Keratinocyte (primary cell): ENCODE data around the gene ABHD13. TPM values are rescaled to one million over a fixed set of nuclear protein-coding genes. Genes with fewer than 3 reads are reported as not detected.

Experiments used
- DNase-seq: peaks from one replicate; pipeline ENCODE4 v3.0.0-alpha.2; 2011; ENCODE audit warnings: low read depth, missing footprints, low spot score
- FAIRE-seq: peaks from 2 replicates; lab custom pipeline; 2011; peaks lifted over from hg19 to GRCh38; lab: Jason Lieb, UNC
- H2AFZ ChIP-seq: 2 replicates; pipeline ENCODE4 v1.6.0; 2012; ENCODE audit warnings: low read length, control low read depth, inconsistent platforms; ENCODE audit not compliant: control insufficient read depth
- H3K27ac ChIP-seq: 2 replicates; pipeline ENCODE4 v1.5.1; 2011; ENCODE audit warnings: low read length; ENCODE audit not compliant: control insufficient read depth, insufficient read depth
- H3K27me3 ChIP-seq: 3 replicates; pipeline ENCODE4 v1.6.0; 2011; ENCODE audit warnings: low read length; ENCODE audit not compliant: control insufficient read depth, insufficient read depth; ENCODE audit errors: extremely low read depth
- H3K36me3 ChIP-seq, 2 experiments: 2 replicates in 1 of 2; 3 replicates in 1 of 2; pipeline ENCODE4 v1.5.1; 2011; ENCODE audit warnings: low read length in 2 of 2, mild to moderate bottlenecking in 1 of 2; ENCODE audit not compliant: control insufficient read depth in 2 of 2, insufficient read depth in 2 of 2; ENCODE audit errors: extremely low read depth in 1 of 2
- H3K4me1 ChIP-seq: 3 replicates; pipeline ENCODE4 v1.5.1; 2011; ENCODE audit warnings: low read length; ENCODE audit not compliant: control insufficient read depth, insufficient read depth; ENCODE audit errors: extremely low read depth
- H3K4me2 ChIP-seq: 3 replicates; pipeline ENCODE4 v1.6.0; 2011; ENCODE audit warnings: low read depth, low read length; ENCODE audit not compliant: control insufficient read depth, insufficient read depth; ENCODE audit errors: extremely low read depth
- H3K4me3 ChIP-seq, 3 experiments: fragments of 200-600 bp in 1 of 3; sonication (generic) in 1 of 3; 2 replicates in 2 of 3; 3 replicates in 1 of 3; pipeline ENCODE4 v1.5.1; 2011 to 2016; ENCODE audit warnings: low read length in 3 of 3, mild to moderate bottlenecking in 3 of 3, control low read depth in 2 of 3, inconsistent platforms in 1 of 3, low read depth in 1 of 3, mixed read lengths in 1 of 3, mixed run types in 1 of 3, moderate library complexity in 1 of 3; ENCODE audit not compliant: control insufficient read depth in 2 of 3, insufficient read depth in 2 of 3; ENCODE audit errors: extremely low read depth in 1 of 3
- H3K79me2 ChIP-seq: 2 replicates; pipeline ENCODE4 v1.6.0; 2012; ENCODE audit warnings: low read length; ENCODE audit not compliant: control insufficient read depth, insufficient read depth
- H3K9ac ChIP-seq: 3 replicates; pipeline ENCODE4 v1.6.0; 2011; ENCODE audit warnings: low read length; ENCODE audit not compliant: control insufficient read depth, insufficient read depth; ENCODE audit errors: extremely low read depth
- H3K9me1 ChIP-seq: 3 replicates; pipeline ENCODE4 v1.6.0; 2011; ENCODE audit warnings: low read length; ENCODE audit not compliant: control insufficient read depth, insufficient read depth; ENCODE audit errors: extremely low read depth
- H3K9me3 ChIP-seq: 2 replicates; pipeline ENCODE4 v1.5.1; 2012; ENCODE audit warnings: low read depth, low read length; ENCODE audit not compliant: control insufficient read depth
- H4K20me1 ChIP-seq: 3 replicates; pipeline ENCODE4 v1.6.0; 2011; ENCODE audit warnings: low read length; ENCODE audit not compliant: control insufficient read depth, insufficient read depth; ENCODE audit errors: extremely low read depth
- EZH2 ChIP-seq: IDR thresholded peaks from one replicate; pipeline ENCODE4 v1.6.1; 2012; ENCODE audit warnings: inconsistent platforms, mild to moderate bottlenecking, low read length, moderate library complexity
- dilution Hi-C: fragments of 300-500 bp; cut with MboI; formaldehyde crosslinking; loops from one replicate; pipeline ENCODE4 v1.7.0; 2020; ENCODE audit warnings: low sequenced_read_pairs; ENCODE audit not compliant: extremely low pct_ligation_motif_present
- polyA plus RNA-seq, 5 experiments: library from polyadenylated mRNA; depleted of rRNA in 3 of 5; stranded (reverse) in 3 of 5; stranded (forward) in 1 of 5; unstranded in 1 of 5; fragments of >200 nt; gene quantifications; 1 replicate in 1 of 5; 2 replicates in 3 of 5; 3 replicates in 1 of 5; pipeline versions ENCODE4 v1.2.1 to v1.2.3, GENCODE V29; 2011 to 2012; ENCODE audit warnings: missing spikeins in 2 of 5, low read depth in 1 of 5, low replicate concordance in 1 of 5
- TF ChIP-seq, protein P1 (sequence below), 3 experiments: IDR thresholded peaks in 1 of 3; conservative IDR thresholded peaks in 1 of 3; optimal IDR thresholded peaks in 1 of 3; 2 replicates in 2 of 3; 3 replicates in 1 of 3; pipeline versions ENCODE3 to v1.5.1; 2011; ENCODE audit warnings: low read length in 3 of 3, mild to moderate bottlenecking in 3 of 3, moderate library complexity in 2 of 3, control low read depth in 1 of 3, inconsistent platforms in 1 of 3; ENCODE audit not compliant: insufficient read depth in 2 of 3; ENCODE audit errors: extremely low read depth in 1 of 3

Gene ABHD13
- polyA plus RNA-seq, 1 donor (not counting 4 experiments of a cell fraction or from before 2014, with no cell fraction given), result 12.8 TPM

DNA sequence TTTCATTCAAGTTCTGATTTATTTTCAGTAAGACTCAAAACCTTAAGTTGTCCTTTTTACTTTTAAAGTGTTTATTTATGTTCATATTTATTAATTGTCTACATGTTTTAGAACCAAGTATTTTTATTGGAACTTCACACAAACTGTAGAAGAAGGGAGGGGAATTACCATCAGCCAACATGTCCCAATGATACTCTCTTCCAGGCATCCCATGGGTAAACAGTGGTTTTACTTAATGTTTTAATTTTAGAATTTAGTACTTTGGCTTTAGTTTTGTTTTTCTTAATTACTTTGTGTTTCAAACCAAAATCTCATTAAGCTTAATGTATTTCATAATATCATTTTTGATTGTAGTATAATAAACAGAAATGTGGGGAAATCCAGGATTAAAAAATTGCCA is 56.5 kb downstream of the ABHD13 start:
- Histone ChIP-seq H3K79me2 (no peaks in the 10 kb centered on the region), H3K27me3 (no peaks in the 10 kb centered on the region), H3K36me3 (no peaks in the 10 kb centered on the region), H2AFZ (no peak overlapping the region), H3K9me3 (no peaks in the 10 kb centered on the region), H4K20me1 (no peaks in the 10 kb centered on the region), H3K4me3 (no peak overlapping the region), H3K4me1 (peaks cover under 1% of the 10 kb centered on the region), H3K9ac (no peak overlapping the region), H3K4me2 (no peak overlapping the region), H3K9me1 (no peaks in the 10 kb centered on the region), H3K27ac (no peak overlapping the region)
- DNase-seq (no peak), FAIRE-seq (no peak)
- no peak for TF ChIP-seq EZH2
- TF ChIP-seq, protein P1, sequence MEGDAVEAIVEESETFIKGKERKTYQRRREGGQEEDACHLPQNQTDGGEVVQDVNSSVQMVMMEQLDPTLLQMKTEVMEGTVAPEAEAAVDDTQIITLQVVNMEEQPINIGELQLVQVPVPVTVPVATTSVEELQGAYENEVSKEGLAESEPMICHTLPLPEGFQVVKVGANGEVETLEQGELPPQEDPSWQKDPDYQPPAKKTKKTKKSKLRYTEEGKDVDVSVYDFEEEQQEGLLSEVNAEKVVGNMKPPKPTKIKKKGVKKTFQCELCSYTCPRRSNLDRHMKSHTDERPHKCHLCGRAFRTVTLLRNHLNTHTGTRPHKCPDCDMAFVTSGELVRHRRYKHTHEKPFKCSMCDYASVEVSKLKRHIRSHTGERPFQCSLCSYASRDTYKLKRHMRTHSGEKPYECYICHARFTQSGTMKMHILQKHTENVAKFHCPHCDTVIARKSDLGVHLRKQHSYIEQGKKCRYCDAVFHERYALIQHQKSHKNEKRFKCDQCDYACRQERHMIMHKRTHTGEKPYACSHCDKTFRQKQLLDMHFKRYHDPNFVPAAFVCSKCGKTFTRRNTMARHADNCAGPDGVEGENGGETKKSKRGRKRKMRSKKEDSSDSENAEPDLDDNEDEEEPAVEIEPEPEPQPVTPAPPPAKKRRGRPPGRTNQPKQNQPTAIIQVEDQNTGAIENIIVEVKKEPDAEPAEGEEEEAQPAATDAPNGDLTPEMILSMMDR (optimal IDR thresholded peaks at IDR 0.05 in 1 of 3, IDR thresholded peaks at IDR 0.05 in 1 of 3, conservative IDR thresholded peaks at IDR 0.05 in 1 of 3; ENCODE audit: extremely low read depth in 1 of 3, insufficient read depth in 2 of 3, low read length in 3 of 3), result no peak
- dilution Hi-C loops, result no loop called here

DNA sequence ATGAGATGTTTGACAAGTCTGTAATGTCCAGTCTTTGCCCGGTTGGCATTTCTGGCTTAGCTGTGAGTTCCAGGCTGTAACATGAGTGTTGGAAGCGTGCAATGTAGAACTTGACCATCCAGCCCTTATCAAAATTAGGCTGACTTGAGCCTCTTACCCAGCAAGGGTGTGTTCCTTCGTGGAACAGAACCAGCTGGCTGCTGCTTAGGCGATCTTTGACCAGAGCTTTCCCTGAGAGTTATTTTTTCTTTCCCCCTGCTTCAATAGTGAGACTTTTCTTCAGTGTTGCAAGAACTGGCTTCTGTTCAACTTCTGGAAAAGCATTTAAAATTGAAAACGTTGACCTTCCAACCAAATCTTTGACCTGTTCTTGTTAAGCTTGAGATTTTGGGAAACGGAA is 57.9 kb downstream of the ABHD13 start:
- FAIRE-seq (no peak), DNase-seq (no peak)
- Histone ChIP-seq H3K4me3 (no peak overlapping the region), H3K9me1 (no peaks in the 10 kb centered on the region), H3K9me3 (no peaks in the 10 kb centered on the region), H3K27me3 (no peaks in the 10 kb centered on the region), H3K9ac (no peak overlapping the region), H3K4me1 (no peaks in the 10 kb centered on the region), H3K4me2 (no peak overlapping the region), H3K36me3 (no peaks in the 10 kb centered on the region), H4K20me1 (no peaks in the 10 kb centered on the region), H3K27ac (no peak overlapping the region), H2AFZ (no peak overlapping the region), H3K79me2 (no peaks in the 10 kb centered on the region)
- TF ChIP-seq EZH2, result no peak
- TF ChIP-seq, protein P1 (optimal IDR thresholded peaks at IDR 0.05 in 1 of 3, IDR thresholded peaks at IDR 0.05 in 1 of 3, conservative IDR thresholded peaks at IDR 0.05 in 1 of 3; ENCODE audit: extremely low read depth in 1 of 3, insufficient read depth in 2 of 3, low read length in 3 of 3), result no peak
- dilution Hi-C loops, result no loop called here
